Fibroblast of skin of right quadriceps (primary cell): ENCODE results near the gene NOL9.

ENCODE experiments used
- DNase-seq: peaks from one replicate; pipeline ENCODE4 v3.0.0-alpha.2; 2013

The NOL9 gene

DNA sequence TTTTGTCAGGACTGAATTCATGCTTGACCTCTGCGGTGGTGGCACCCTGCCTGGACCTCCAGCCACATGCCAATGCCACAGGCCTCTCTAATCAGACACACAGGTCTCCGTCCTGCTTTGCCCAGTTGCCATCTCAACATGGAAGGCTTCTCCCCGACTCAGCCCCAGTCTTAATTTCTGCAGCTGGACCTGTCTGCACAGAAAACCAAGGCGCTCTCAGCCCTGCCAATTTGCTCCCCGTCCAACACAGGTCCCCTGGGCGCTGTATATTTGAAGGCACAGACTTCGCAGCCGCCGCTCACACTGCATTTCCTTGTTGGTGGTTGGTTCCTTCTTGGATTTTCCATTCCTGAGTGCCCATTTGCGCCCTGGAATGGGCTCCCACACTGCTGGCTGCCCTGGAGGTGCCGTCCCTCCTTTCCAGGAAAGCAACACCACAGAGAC, 34.8 kb downstream of the NOL9 start:
- no peak for DNase-seq

DNA sequence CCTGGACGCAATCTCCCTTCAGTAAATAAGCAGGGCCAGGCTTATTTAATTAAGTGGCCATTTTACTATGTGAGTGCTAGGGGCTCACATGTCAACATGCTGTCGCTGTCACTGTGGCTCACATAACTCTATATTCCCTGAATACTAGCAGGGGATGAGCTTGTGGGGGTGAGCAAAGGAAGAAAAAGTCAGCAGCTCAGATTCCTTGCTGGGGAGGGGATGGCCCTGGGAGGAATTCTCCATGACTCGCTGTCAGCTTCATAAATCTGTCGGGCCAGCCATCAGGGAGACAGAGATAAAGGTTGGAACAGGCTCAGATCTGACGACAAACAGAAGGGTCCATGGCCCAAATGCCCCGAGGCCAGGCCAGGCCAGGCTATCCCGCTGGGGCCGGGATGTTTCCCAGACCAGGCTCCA, 36.9 kb downstream of the NOL9 start:
- DNase-seq = peak; percentile 37

DNA sequence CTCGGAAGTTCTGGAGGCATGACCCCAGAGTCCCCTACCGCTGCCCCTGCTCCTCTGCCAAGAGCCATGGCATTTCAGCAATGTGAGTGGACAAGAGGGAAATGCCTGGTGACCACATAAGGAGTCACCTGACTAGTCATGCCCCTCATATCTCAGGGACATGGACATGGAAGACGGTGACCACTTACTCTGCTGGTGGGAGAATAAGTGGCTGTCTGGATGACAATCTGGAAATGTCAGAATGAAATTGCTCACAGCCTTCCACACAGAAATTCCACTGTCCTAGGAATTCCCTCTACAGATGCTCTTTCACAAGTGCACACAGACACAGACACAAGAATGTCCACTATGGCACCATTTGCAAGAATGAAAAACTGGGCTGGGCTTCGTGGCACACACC, 38.5 kb downstream of the NOL9 start:
- DNase-seq = no peak

DNA sequence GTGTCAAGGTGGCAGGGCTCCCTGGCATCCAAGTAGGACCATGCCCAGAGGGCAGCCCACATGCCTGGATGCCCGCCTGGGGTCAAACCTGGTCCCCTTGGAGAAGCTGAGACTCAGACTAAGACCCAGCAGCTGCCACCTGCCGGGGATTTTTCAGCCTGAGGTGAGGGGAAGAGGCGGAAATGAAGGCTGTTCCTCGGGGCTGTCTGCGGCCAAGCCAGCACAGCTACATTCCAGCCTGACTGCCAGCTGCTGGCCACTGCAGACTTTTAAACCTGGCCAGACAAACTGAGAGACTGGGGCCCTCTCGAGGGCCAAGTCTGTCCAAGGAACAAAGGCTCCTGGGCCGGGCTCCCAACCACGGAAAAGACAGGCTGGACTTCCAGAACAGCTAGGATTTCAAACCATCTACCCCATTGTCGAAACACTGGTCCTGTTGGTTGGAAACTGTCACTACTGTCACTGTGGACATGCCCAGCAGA, 41.0 kb downstream of the NOL9 start:
- DNase-seq = no peak

DNA sequence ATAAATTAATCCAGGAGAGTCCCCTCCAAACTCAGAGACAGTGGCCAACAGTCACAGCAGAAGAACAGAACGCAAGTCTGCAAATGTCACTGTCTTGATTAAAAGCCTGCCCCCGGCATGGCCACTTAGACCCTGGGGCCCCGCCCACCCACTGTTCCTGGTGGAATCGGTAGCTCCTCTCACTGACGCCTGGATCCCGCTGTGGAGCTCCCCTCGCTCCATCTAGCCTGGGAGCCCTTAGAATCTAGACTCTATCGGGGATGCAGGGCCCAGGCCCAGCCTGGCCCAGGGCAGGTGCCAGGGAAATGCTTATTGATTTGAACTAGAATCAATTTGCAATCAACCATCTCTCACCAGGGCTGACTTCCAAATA, 41.4 kb downstream of the NOL9 start:
- no peak for DNase-seq

DNA sequence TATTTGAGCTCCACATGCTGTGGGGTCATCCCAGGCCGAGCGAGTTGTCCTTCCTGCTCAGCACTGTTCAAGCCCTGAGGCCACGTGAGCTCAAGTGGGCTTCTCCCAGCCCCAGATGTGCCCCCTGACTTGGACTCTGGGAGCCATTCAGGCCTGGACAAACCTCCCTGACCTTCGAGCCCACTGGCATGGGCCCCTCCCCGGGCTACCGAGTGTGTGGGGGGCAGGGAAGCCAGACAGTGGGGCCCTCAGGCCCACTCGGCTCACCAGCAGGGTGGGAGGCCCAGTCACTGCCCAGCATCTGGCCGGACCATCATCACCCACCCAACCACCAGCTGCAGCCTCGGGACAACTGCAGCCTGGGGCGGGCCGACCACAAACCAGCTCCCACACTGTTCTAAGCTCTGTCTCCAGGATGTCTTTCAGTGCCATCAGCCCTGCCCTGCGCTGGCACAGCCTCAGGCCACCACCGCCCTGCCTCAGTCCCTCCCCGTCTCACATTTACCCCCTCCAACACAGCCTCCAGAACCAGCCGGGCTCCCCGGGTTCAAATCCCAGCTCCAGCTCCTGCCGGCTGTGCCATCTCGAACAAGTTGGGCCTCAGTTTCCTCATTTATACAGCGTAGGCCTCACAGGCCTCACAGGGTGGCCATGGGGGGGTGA, 41.9 kb downstream of the NOL9 start:
- no peak for DNase-seq

DNA sequence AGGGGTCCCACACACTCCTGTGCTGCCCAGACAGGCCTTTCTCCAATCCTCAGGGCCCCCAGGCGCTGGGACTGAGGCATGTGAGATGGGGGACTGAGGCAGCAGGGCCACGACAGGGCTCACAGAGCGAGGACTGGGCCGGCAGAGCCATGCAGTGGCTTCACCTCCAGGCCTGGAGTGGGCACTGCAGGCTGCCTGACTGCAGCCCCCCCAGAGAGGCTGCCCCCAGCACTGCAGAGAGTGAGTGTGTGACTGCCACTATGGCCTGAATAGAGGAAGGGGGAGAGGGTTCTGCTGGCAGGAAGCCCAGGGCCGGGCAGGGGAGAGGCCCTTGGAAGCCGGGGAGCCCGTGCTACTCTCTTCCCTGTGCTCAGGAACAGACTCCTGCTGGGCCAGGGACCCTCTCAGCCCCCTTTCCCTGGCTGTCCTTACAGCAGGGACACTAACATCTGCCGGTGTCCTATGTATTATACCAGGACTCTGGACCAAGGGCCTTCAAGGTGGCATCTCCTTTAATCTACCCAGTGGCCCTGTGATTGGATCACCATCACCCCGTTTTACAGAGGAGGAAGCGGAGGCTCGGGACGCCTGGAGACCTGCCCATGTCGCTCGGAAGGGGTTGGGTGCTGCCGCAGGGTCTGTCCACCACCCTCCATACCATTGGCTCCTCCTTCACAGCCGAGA, 42.6 kb downstream of the NOL9 start:
- DNase-seq = no peak

DNA sequence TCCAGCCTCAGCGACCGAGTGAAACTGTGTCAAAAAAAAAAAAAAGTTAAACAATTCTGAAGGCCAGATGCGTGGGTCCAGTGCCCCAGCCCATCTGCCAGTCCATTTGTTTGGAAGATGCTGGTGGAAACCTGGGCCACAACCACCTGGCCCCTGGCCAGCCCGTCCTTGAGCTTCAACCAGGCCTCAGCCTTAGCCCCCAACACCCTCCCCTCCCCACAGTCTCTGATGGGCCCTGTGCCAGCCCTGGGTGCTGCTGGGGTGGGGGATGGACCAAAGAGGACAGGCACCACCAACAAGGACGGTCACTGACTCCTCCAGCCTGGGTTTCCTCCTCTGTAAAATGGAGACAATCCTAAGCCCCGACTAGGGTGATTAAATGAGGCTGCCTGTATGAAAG, 43.3 kb downstream of the NOL9 start:
- DNase-seq = no peak

DNA sequence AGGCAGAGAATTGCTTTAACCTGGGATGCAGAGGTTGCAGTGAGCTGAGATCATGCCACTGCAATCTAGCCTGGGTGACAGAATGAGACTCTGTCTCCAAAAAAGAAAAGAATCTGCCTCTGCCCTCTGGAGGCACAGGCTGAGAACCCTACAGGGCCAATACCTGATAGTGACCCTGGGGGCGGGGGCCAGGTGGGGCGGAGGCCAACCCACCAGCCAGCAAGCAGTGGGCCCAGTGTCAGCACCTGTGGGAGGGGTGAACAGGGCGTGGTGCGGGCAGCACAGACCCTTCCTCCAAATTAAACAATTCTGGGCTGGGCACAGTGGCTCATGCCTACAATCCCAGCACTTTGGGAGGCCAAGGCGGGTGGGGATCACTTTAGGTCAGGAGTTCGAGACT, 43.8 kb downstream of the NOL9 start:
- DNase-seq = no peak

DNA sequence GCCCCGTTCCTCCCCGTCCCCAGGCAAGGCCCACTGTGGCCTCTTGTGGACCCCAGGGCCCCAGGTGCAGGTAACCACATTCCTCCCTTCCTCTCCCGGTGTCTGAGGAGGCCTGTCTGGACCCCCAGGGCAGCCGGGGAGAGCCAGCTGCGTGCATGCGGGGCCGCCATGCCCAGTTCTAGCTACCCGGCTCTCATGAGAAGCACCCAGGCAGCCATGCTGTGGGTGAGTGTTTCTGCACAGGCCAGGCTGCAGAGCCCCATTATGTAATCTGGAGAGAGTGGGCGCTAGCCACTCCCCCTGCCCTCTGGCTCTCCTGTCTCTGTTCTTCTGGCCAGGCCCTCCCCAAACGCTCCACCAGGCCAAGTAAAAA, 44.4 kb downstream of the NOL9 start:
- no peak for DNase-seq

DNA sequence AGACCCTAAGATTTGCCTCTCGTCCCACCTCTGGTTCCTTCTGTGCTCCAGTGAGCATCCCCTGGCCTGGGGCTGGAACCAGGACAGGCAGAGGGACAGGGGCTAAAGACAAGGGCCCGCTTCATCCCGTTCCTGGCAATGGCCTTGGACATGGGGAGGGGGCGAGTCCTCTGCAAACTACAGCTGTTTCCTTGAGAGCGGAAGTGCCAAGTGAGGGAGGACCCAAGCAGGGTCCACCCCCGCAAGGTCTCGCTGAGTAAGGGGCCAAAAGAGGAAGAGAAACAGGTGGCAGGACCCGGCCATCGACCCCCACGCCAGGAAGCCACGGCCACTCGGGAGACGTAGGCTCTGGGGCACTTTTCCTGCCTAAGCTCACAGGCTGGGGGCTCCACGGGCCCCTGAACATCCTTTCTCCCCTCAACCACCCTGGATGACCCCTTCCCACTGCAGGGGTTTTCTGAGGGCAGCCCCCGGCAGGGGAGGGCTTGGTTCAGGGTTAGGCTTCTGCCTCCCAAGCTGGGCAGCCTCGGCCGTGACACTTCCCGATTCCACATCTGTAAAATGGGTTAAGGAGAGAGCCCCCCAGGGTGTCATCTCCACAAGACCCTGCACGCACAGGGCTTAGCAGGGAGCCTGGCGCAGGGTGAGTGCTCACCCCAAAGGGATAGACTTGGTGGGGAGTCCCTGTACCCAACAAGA, 44.9 kb downstream of the NOL9 start:
- no peak for DNase-seq

DNA sequence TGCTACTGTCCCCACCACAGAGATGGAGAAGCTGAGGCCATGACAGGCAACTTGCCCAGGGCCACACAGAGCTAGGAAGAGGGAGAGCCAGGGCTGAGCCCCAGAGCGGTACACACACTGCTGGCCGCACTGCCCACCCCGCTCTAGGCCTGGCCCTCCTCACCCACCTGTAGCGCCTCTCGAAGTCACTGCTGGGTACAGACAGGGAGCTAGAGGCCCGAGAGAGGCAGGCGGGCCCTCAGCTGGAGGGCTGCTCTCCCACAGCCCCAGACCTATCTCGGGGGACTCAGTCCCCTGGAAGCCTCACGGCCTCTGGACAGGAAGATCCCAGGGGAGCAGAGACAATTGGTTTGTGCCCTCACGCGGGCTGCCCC, 45.5 kb downstream of the NOL9 start:
- no peak for DNase-seq

DNA sequence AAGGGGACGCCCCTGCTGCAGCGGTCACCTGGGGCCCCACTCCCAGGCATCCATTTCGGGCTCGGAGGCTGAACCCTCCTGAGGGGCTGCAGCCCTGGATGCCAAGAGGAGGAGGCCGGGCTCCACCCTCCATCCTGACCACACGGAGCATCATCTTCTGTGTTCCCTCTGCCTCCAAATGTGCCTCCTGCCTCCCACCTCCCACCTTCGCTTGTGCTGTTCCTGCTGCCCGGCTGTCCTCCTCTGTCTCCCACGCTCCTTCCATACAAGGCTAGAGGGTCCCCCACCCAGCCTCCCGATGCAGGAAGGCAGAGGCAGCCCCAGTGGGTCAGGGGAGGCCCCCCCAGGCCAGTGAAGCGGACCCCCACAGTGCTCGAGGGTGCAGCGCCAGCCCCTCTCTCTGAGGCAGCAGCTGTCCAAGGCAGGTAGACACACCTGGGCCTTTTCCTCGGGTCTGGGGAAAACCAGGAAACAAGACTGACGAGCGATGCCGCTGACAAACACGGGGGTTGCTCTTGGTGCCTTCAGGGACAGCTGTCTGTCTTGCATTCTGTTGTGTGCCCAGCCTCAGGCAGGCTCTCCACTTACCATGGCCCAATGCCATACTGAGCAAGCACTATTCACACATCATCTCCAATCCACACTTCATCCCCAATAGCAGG, 46.0 kb downstream of the NOL9 start:
- no peak for DNase-seq

DNA sequence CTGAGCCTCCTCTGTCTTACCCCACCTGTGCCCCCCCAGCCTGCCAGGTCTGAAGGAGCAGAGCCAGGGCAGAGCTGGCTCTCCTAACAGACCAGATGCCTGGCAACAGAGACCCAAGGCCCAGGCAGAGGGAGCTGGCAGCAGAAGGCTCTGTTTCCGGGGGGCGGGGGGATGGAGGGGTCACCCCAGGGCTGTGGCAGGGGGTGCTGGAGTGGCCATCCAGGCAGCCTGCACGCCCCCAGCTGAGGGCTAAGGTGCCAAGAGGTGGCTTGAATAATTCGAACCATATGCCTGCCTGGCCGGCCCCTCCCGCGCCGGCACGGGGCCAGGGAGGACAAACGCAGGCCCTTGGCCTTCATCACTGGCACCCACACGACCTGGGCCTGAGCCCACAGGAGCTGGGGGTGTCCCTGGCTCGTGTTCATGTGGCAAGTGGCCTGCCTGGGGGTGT, 46.8 kb downstream of the NOL9 start:
- DNase-seq = no peak

DNA sequence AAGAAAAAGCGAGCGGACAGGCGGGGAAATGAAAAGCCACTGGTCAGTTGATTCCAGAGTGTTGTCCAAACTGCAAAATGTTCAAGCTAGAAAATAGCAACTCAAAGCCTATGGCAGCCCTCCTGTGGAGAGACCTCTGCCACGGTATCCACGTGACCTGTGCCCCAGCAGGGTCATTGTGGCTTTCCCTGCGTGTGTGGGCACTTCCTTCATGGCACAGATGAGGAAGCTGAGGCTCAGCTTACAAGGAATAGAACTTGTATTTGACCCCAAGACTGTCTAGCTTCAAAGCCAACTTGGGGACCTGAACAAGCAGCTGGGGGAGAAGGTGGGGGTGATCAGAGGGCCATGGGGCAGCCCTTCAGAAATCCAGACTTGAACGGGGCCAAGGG, 47.3 kb downstream of the NOL9 start:
- no peak for DNase-seq

DNA sequence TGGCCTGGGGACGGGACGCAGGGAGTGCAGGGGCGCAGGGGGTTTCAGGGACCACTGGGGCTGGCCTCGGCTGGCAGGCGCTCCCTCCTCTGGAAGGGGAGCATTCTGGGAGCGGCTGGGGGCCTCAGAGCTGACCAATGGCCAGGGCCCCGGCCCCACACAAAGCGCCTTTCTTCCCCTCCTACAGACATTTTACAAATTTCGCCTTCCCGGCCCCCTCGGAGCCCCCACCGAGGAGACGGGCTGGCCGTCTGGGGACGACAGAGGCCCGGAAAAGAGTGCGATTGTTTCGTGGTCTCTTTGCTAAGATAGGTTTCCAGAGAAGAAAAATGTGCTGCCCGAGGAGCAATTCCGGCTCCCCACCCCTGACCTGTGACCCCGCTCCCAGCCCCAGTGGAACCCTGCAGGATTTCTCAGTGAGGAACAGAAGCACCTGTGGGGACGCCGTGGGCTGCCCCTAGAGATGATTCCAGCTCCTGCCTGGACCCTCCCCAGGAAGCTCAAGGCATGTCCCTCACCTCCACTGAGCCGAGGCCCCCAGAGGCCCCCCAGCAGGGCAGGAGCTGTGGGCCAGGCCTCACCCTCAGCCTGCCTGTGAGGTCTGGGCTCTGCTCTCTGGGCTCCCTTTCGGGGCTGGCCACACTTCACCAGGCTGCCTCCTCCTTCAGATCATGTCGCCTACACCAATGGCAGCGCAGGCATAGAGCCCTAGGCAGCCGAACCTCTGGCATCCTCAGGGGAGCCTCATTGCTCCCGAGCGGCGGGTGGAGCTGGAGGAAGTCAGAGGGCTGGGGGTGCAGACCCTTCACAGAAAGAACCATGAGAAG, 47.9 kb downstream of the NOL9 start:
- DNase-seq = no peak

DNA sequence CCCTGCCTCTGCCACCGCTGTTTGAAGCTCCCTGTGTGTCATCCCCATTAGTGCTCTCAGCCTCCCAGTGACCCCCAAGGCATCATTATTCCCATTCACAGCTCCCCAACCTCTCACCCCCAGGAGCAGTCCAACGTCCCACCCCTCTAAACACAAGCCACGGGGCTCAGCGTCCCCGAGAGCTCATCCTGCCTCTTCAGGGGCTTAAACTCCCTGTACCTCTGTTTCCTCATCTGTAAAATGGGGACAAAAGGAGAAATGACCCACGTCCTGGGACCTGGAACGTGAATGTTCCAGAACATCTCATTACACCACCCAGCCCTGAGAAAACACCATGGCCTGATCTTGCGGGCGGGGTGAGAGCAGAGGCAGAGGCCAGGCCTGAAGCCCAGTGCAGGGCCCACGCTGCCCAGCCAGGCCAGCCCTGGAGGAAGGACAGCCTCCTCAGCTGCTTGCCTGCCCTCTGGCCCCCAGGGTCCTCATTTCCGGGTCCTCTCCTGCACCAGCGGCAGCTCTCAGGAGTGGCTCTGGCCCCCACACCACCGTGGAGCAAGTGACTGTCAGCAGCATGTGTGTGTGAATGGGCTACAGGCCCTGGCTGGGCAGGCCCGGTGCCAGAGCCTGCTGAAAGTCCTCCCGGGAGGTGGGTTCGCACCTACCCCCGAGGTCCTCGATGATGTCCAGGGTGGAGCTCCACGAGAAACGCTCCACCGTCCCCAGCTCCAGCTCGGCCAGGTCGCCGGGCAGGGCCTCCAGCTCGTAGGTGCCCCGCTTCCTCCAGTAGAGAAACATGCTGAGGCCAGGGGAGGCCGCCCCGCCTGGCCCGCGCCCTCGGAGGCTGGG, 48.7 kb downstream of the NOL9 start:
- no peak for DNase-seq

DNA sequence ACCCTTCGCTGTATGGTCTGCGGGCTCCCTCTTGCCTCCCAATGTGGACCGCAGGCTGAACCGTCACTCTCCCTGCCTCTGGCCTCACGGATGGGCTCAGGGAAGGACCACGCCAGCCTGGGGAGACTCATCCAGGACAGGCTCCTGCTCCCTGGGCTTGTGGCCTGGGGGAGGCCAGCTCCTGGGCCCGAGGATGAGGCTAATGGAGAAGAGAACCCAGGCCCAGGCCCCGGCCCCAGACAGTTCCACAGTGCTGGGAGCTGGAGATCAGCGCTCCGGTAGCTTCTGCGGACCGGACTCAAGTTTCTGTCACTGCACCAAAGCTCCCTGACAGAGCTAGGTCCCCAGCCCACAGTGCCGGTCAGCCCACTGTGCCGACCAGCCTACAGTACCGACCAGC, 49.4 kb downstream of the NOL9 start:
- no peak for DNase-seq

DNA sequence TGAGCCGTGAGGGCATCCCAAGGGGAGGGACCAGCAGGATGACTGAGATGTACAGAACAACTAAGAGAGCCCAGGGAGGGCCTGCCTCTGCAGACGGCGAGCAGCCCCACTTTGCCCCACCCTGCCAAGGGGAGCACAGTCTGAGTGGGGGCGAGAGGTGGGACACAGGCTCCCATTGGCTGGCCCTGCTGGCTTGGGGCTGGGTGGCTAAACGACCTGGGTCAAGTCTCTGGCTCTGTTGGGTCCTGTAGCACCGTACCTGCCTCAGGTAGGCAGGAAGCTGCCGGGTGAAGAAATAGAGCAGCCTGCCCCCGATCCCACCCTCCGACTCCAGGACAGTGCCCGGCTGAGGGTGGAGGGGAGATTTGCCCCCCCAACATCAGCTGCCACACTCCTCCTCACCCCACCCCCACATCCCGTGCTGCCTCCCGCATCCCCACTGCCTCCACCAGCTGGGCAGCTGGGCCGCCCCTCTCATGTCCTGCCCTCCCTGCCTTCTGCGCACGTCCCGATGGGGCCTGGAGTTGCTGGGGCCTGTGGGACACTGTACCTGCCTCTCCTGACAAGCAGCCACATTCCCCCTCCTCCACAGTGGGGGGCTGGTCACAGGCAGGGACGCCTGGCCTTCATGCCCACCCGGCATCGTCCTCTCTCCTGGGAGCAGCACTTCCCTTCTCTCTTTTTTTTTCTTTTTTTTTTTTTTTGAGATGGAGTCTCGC, 50.3 kb downstream of the NOL9 start:
- DNase-seq = no peak

DNA sequence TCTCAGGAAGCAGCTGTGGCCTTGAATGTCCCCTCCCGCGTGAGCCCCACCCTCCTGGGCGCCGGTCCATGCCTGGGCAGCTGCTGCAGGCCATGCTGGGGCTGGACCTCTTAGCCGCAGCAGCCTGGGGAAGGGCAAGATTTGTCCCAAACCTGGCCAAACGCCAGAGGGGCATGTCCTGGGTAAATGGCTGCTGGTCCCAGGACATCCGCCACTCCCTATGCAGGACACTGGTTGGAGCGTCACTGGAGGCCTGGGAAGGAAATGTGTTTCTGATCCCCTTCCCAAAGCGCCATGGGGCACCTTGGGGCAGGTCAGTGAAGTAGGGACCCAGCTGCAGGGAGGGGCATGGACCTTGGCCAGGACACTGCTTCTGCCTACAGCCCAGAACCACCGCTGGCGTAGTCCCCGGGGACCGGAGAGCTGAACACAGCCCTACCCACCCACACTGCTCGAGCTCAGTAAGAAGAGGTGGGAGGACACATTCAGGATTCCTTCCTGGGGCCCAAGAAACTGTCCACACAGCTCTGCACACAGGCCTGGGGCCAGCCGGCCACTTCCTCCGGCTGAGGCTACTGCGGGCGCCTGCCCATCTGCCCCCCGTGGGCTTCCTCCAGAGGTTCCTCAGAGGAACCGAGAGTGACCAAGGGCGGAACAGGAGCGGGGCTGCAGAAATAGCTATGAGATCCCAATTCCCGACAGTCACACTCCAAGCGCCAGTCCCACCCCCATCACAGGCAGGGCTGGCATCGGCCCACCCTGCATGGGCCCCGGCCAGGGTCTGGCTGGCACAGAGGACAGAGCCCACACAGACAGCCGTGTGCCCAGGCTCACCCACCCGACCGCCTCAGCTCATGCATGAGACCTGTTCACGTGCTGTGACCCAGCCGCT, 52.1 kb downstream of the NOL9 start:
- no peak for DNase-seq
